Measurements from ENCODE around the gene RELB. TPM values are rescaled to one million over a fixed set of nuclear protein-coding genes. Genes with fewer than 3 reads are reported as not detected.

Gene RELB
- total RNA-seq, 2 donors from 2014 or later: 11.0 to 13.0 TPM

- Histone ChIP-seq H3K27ac (peak overlapping the region; percentile 41 to 65), H3K36me3 (peaks cover 2 to 3% of the 10 kb centered on the region in 2 donors), H3K4me3 (peak overlapping the region; percentile 29 to 34), H3K4me1 (replicated peaks) (peaks cover 5% of the 10 kb centered on the region), H3K9me3 (no peaks in the 10 kb centered on the region), H3K27me3 (replicated peaks; ENCODE audit: insufficient read depth) (no peaks in the 10 kb centered on the region)
- peak; percentile 63 for DNase-seq (ENCODE audit: low spot score)
- TF ChIP-seq POLR2AphosphoS5 (IDR thresholded peaks at IDR 0.05) (no peak), POLR2A (IDR thresholded peaks at IDR 0.05) (peak; percentile 64), CTCF (IDR thresholded peaks at IDR 0.05) (no peak)
- 23% methylated on average over 23 of the region's 26 CpGs for WGBS
- intact Hi-C loops (cut with DNase I): no loop called here
Observed at GRCh38 chr19:45075301-45076028, 74.2 kb downstream of the RELB start.

- TF ChIP-seq POLR2A (IDR thresholded peaks at IDR 0.05) (peak; percentile 90), CTCF (IDR thresholded peaks at IDR 0.05) (no peak), POLR2AphosphoS5 (IDR thresholded peaks at IDR 0.05) (peak; percentile 75)
- no peaks in the 10 kb centered on the region for H3K9me3 ChIP-seq
- H3K27ac ChIP-seq: peak within 1 kb of the TSS; percentile 41 to 65
- intact Hi-C loops (cut with DNase I): no loop called here
- H3K4me1 ChIP-seq (replicated peaks): peaks cover 5% of the 10 kb centered on the region
- no peaks in the 10 kb centered on the region for H3K36me3 ChIP-seq
- H3K27me3 ChIP-seq (replicated peaks; ENCODE audit: insufficient read depth): no peaks in the 10 kb centered on the region
- peak within 1 kb of the TSS; percentile 29 to 34 for H3K4me3 ChIP-seq
- DNase-seq (ENCODE audit: low spot score): peak; percentile 79
- WGBS: 3% methylated on average over 70 of the region's 81 CpGs
Observed at GRCh38 chr19:45076029-45076850, 75.0 kb downstream of the RELB start, which contains the start of gene ZNF296. Gene ZNF296, minus strand, starts transcription at chr19:45076478. Its CDS starts 105 bp downstream, at chr19:45076373.

- H3K4me1 ChIP-seq (replicated peaks): peaks cover 5% of the 10 kb centered on the region
- peak overlapping the region in 1 of 2 donors; percentile 34 for H3K4me3 ChIP-seq
- H3K27ac ChIP-seq: peak overlapping the region in 1 of 2 donors; percentile 41
- no peaks in the 10 kb centered on the region for H3K36me3 ChIP-seq
- no peaks in the 10 kb centered on the region for H3K9me3 ChIP-seq
- intact Hi-C loops (cut with DNase I): no loop called here
- TF ChIP-seq CTCF (IDR thresholded peaks at IDR 0.05): no peak
- TF ChIP-seq POLR2AphosphoS5 (IDR thresholded peaks at IDR 0.05): no peak
- WGBS: 62% methylated on average over 15 of the region's 15 CpGs
- DNase-seq (ENCODE audit: low spot score): no peak
- no peaks in the 10 kb centered on the region for H3K27me3 ChIP-seq (replicated peaks; ENCODE audit: insufficient read depth)
Observed at GRCh38 chr19:45076851-45077730, 75.8 kb downstream of the RELB start.

GRCh38 chr19:45078390-45079062 lies 77.3 kb downstream of the RELB start:
- 59% methylated on average over 10 of the region's 10 CpGs for WGBS
- no peaks in the 10 kb centered on the region for H3K9me3 ChIP-seq
- no peak for DNase-seq (ENCODE audit: low spot score)
- no peaks in the 10 kb centered on the region for H3K36me3 ChIP-seq
- H3K27ac ChIP-seq: peak overlapping the region; percentile 37 to 55
- TF ChIP-seq CTCF (IDR thresholded peaks at IDR 0.05): no peak
- TF ChIP-seq POLR2A (IDR thresholded peaks at IDR 0.05): no peak
- no peak for TF ChIP-seq POLR2AphosphoS5 (IDR thresholded peaks at IDR 0.05)
- peaks cover 5% of the 10 kb centered on the region for H3K4me1 ChIP-seq (replicated peaks)
- peak overlapping the region; percentile 68 to 79 for H3K4me3 ChIP-seq
- H3K27me3 ChIP-seq (replicated peaks; ENCODE audit: insufficient read depth): no peaks in the 10 kb centered on the region
- intact Hi-C loops (cut with DNase I): no loop called here

Data from prostate gland (tissue), 2 donors.